ENCODE data around the gene IL12RB1. TPM values are rescaled to one million over a fixed set of nuclear protein-coding genes. Genes with fewer than 3 reads are reported as not detected.
A peak's percentile ranks its signal among the peaks of the same experiment; 100 is the strongest.

IL12RB1 gene
- total and polyA plus RNA-seq, 11 donors, result 0.19 to 8.1 (median 0.55) TPM; not detected in 2

DNA sequence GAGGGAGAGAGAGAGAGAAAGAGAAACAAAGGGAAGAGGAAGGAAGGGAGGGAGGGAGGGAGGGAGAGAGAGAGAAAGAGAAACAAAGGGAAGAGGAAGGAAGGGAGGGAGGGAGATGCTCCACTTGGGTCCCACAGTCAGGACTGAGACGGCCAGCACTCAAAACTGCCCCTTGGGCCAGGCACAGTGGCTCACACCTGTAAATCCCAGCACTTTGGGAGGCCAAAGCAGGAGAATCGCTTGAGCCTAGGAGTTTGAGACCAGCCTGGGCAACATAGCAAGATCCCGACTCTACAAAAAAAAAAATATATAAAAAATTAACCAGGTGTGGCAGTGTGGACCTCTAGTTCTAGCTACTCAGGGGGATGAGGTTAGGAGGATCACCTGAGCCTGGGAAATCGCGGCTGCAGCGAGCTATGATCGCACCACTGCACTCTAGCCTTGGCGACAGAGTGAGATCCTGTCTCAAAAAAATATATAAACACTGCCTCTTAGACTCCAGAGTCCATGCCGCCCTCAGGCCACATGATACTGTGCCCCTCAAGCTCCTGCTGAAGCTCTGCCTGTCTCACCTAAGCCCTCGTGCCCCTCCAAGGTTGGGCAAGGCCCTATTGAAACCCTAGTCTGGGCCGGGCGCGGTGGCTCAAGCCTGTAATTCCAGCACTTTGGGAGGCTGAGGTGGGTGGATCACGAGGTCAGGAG lies 70.4 kb downstream of the IL12RB1 start:
- 85 to 91% (median 89%) methylated on average over 12 to 14 of the region's 14 CpGs for WGBS, 4 donors
- Histone ChIP-seq H3K4me1 (peaks cover 18 to 83% (median 48%) of the 10 kb centered on the region in 12 donors), H3K27ac (peak overlapping the region; percentile 78 to 98 (median 88)), H3K9me3 (no peaks in the 10 kb centered on the region), H3K36me3 (peaks cover 0 to 41% (median 37%) of the 10 kb centered on the region in 9 donors), H3K27me3 (no peaks in the 10 kb centered on the region), H3K4me3 (no peak overlapping the region)
- TF ChIP-seq, protein P1, sequence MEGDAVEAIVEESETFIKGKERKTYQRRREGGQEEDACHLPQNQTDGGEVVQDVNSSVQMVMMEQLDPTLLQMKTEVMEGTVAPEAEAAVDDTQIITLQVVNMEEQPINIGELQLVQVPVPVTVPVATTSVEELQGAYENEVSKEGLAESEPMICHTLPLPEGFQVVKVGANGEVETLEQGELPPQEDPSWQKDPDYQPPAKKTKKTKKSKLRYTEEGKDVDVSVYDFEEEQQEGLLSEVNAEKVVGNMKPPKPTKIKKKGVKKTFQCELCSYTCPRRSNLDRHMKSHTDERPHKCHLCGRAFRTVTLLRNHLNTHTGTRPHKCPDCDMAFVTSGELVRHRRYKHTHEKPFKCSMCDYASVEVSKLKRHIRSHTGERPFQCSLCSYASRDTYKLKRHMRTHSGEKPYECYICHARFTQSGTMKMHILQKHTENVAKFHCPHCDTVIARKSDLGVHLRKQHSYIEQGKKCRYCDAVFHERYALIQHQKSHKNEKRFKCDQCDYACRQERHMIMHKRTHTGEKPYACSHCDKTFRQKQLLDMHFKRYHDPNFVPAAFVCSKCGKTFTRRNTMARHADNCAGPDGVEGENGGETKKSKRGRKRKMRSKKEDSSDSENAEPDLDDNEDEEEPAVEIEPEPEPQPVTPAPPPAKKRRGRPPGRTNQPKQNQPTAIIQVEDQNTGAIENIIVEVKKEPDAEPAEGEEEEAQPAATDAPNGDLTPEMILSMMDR (IDR thresholded peaks at IDR 0.05), result no peak
- TF ChIP-seq POLR2A (IDR thresholded peaks at IDR 0.05), result no peak
- intact Hi-C loops (cut with DNase I), result loop anchor here in 1 of 10 donors (2.0 to 10.0 kb wide), 2 partner anchors 36 to 398 kb away; partner anchors contain the start of gene SSBP4
- DNase-seq (no peak), ATAC-seq (no peak)

DNA sequence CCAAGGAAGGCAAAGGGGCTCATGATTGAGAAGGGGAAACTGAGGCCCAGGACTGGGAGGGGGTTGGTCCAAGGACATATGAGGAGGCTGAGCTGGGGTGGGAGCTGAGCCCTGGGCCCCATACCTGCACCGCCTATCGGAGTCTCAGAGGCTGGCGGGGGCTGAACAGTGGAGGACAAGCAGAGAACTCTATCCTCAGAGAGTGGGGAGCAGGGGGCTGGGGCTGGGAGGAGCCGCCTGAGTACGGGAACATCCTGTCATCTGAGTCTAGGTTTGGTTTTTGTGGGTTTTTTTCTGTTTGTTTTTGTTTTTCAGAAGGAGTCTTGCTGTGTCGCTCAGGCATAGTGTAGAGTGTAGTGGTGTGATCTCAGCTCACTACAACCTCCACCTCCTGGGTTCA lies 72.5 kb downstream of the IL12RB1 start:
- TF ChIP-seq, protein P1 (IDR thresholded peaks at IDR 0.05), result no peak
- no peak for TF ChIP-seq POLR2A (IDR thresholded peaks at IDR 0.05)
- Histone ChIP-seq H3K27me3 (no peaks in the 10 kb centered on the region), H3K36me3 (peaks cover 0 to 63% (median 57%) of the 10 kb centered on the region in 9 donors), H3K27ac (peak overlapping the region in 11 of 12 donors; percentile 3 to 93 (median 41)), H3K4me3 (no peak overlapping the region), H3K9me3 (no peaks in the 10 kb centered on the region), H3K4me1 (peaks cover 8 to 79% (median 32%) of the 10 kb centered on the region in 12 donors)
- ATAC-seq (no peak), DNase-seq (no peak)
- 83 to 96% (median 91%) methylated on average over 6 of the region's 6 CpGs for WGBS, 4 donors
- intact Hi-C loops (cut with DNase I), result loop anchor here in 1 of 10 donors (10.0 kb wide), 1 partner anchor 401 kb away; the partner anchor contains the start of gene SSBP4

DNA sequence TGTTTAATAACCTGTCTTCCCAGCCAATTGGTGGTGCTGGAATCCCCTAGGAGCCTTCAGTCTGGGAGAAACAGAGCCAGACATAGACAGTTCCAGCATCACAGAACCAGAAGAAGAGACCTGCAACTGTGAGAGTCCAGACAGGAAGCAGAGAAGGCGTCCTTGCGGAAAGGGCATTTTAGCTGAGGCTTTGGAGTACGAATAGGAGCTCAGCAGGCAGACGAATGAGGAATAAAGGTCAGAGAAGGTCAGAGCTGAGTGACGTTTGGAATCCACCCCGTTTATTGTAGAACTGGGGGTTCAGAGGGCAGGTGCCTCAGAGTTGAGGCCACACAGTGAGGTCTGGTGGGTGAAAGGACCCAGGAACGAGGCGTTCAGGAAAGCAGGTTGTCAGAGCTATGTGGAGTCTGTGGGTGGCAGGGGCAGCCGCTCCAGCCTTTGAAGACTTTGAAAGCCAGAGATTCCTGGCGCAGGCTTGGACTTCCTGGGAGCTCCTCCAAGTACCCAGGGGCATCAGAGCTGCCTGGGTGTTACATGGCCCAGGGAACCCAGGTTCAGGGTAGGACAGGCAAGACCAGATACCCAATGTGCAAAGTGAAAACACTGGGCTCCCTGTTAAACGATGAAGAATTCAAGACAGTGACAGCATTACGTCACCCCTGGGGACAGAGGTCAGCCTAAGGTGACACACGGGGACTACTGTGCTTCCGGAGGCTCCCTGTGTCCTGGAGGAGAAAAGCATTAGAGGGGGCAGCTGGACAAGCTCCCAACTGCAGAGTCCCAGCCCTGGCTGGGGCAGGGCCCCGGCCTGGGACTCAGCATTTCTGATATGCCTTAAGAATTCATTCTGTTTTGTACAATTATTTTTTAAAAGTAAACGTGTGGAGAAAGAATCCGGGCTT lies 73.3 kb downstream of the IL12RB1 start:
- Histone ChIP-seq H3K9me3 (no peaks in the 10 kb centered on the region), H3K4me3 (peak overlapping the region in 1 of 12 donors; percentile 6), H3K27me3 (no peaks in the 10 kb centered on the region), H3K27ac (peak overlapping the region; percentile 3 to 93 (median 48)), H3K36me3 (peaks cover 0 to 68% (median 60%) of the 10 kb centered on the region in 9 donors), H3K4me1 (peaks cover 8 to 76% (median 37%) of the 10 kb centered on the region in 12 donors)
- TF ChIP-seq, protein P1 (IDR thresholded peaks at IDR 0.05), result no peak
- TF ChIP-seq POLR2A (IDR thresholded peaks at IDR 0.05), result no peak
- 64 to 70% (median 64%) methylated on average over 17 of the region's 17 CpGs for WGBS, 4 donors
- ATAC-seq, result peak; percentile 6 to 53 (median 41)
- intact Hi-C loops (cut with DNase I), result loop anchor here in 1 of 10 donors (10.0 kb wide), 1 partner anchor 401 kb away; the partner anchor contains the start of gene SSBP4
- peak in 1 of 5 donors; percentile 33 for DNase-seq

Data from heart left ventricle (tissue), 16 donors.